ENCODE data around the gene LRRN2.
"Not testable (repeated sequence)": the region's sequence is repeated elsewhere in the genome, so short reads cannot be mapped to it uniquely, and the experiment has no call there.

LRRN2 gene

GRCh38 chr1:204571128-204571527, 114.4 kb downstream of the LRRN2 start:
- no peak for DNase-seq

- DNase-seq, result not testable (repeated sequence)
These were observed 115.5 kb downstream of the LRRN2 start for GRCh38 chr1:204570021-204570420.

- DNase-seq, result no peak
These were observed 116.1 kb downstream of the LRRN2 start for GRCh38 chr1:204569478-204569877.

DNA sequence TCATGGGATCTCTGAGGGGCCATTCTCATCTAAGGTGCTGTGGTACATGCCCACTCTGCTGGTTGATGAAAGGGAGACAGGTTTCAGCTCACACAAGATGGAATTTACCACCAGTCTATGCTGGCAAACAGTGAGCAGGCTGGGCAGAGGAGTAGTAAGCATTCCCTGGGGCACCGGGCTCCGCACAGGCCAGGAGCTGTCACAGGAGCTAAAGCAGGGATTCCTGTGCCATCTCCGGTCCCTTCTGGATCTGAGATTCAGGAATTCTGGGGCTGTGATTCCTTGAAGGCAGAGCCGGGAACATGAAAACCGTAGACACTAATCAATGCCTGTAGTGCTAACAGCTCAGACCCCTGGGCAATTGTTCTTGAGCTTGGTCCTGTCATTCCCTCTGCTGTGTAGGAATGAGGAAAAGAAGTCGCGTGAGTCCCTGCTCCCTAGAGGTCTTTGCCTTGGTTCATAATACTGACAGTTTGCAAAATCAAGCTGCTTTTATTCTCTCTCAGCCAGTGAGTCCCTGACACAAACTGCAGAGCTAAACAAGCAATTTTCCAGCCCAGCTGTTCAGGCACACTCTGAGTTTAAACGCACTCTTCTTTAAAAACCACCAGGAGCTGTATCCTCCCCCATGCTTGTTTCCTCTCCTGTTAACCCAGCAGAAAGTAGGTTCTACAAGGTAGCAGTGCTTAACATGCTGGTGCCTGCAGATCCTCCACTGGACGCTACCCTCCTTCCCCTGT, 116.8 kb downstream of the LRRN2 start:
- no peak for DNase-seq

Data from effector CD4-positive, alpha-beta T cell (primary cell).